Smooth muscle cell (in vitro differentiated cells): ENCODE results near the gene TDRD15. TPM values are rescaled to one million over a fixed set of nuclear protein-coding genes. Genes with fewer than 3 reads are reported as not detected.
"Not testable (repeated sequence)": the region's sequence is repeated elsewhere in the genome, so short reads cannot be mapped to it uniquely, and the experiment has no call there.

ENCODE experiments used
- DNase-seq: peaks from one replicate; lab custom pipeline; 2025; ENCODE audit not compliant: unreplicated experiment; lab: John Stamatoyannopoulos, UW
- H2AFZ ChIP-seq: fragments of 200-600 bp; sonication (generic); 2 replicates; pipeline ENCODE4 v1.6.0; 2016; ENCODE audit warnings: antibody characterized with exemption, low read depth, mild to moderate bottlenecking
- H3F3A ChIP-seq: fragments of 200-600 bp; sonication (generic); 2 replicates; pipeline ENCODE4 v1.6.0; 2017; ENCODE audit warnings: antibody characterized with exemption, low read depth
- H3K27ac ChIP-seq: fragments of 200-600 bp; sonication (generic); 2 replicates; pipeline ENCODE4 v1.5.1; 2016; ENCODE audit warnings: low read depth, mild to moderate bottlenecking
- H3K27me3 ChIP-seq: fragments of 200-600 bp; sonication (generic); 2 replicates; pipeline ENCODE4 v1.6.1; 2016; ENCODE audit warnings: low read depth, mild to moderate bottlenecking
- H3K36me3 ChIP-seq: fragments of 200-600 bp; sonication (generic); 2 replicates; pipeline ENCODE4 v1.5.1; 2016; ENCODE audit warnings: low read depth
- H3K4me1 ChIP-seq: fragments of 200-600 bp; sonication (generic); 2 replicates; pipeline ENCODE4 v1.5.1; 2016; ENCODE audit warnings: low read depth
- H3K4me2 ChIP-seq: fragments of 200-600 bp; sonication (generic); 2 replicates; pipeline ENCODE4 v1.6.0; 2016; ENCODE audit warnings: mild to moderate bottlenecking
- H3K4me3 ChIP-seq: fragments of 200-600 bp; sonication (generic); 2 replicates; pipeline ENCODE4 v1.5.1; 2016; ENCODE audit warnings: mild to moderate bottlenecking
- H3K79me2 ChIP-seq: fragments of 200-600 bp; sonication (generic); 2 replicates; pipeline ENCODE4 v1.6.0; 2016; ENCODE audit warnings: low read depth, mild to moderate bottlenecking
- H3K9ac ChIP-seq: fragments of 200-600 bp; sonication (generic); 2 replicates; pipeline ENCODE4 v1.6.0; 2016; ENCODE audit warnings: low read depth
- H3K9me3 ChIP-seq: fragments of 200-600 bp; sonication (generic); replicated peaks from 2 replicates; pipeline ENCODE4 v1.5.1; 2016; ENCODE audit warnings: low read depth
- H4K20me1 ChIP-seq: fragments of 200-600 bp; sonication (generic); 2 replicates; pipeline ENCODE4 v1.6.0; 2016; ENCODE audit warnings: low read depth
- WGBS: methylation state at CpG from one replicate; pipeline ENCODE4 v1.1.7; 2016; ENCODE audit warnings: low lambda C conversion rate; 5-methylcytosine and 5-hydroxymethylcytosine counted together
- polyA plus RNA-seq: library from polyadenylated mRNA; unstranded; fragments of >200 nt; fragmentation: Nextera tagmentation; extraction: Ambion mirVana; gene quantifications from 2 replicates; pipeline ENCODE4 v1.2.1, GENCODE V29; 2016
- total RNA-seq: library from RNA; depleted of rRNA; stranded (reverse); fragments of >200 nt; gene quantifications from 2 replicates; pipeline ENCODE4 v1.2.3, GENCODE V29; 2014
- TF ChIP-seq, protein P1 (sequence below): fragments of 200-600 bp; sonication (generic); IDR thresholded peaks from 2 replicates; pipeline ENCODE4 v1.5.1; 2017; ENCODE audit warnings: borderline replicate concordance, mild to moderate bottlenecking, antibody characterized with exemption; ENCODE audit not compliant: insufficient read depth, poor library complexity, severe bottlenecking

TDRD15 gene
- total and polyA plus RNA-seq, 2 experiments from 2014 or later, result not detected

DNA sequence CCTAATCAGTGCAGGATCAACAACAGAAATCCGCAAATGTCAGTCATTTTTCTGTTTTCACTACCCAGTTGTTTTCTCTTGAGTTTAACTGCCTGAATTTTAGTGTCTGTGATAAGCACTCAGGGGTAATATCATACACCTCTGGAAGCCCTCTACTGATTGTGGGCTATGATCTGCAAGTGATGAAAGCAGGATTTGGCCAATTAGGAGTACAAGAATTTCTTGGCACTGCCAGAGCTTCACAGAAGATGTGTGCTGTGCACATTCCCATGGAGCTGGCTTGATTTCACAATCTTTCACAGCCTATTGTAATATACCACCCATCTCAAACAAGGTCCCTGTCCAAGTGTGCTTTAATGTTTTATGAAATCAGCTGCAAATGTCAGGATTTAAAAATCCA lies 27.3 kb upstream of the TDRD15 start:
- H3K27ac ChIP-seq, result no peak overlapping the region
- no peak overlapping the region for H3K9ac ChIP-seq
- DNase-seq, result no peak
- H3K27me3 ChIP-seq, result no peaks in the 10 kb centered on the region
- no peak overlapping the region for H2AFZ ChIP-seq
- no peaks in the 10 kb centered on the region for H4K20me1 ChIP-seq
- WGBS, result 93% methylated on average over 1 of the region's 1 CpG
- H3K4me1 ChIP-seq, result no peaks in the 10 kb centered on the region
- H3K9me3 ChIP-seq, result no peaks in the 10 kb centered on the region
- H3K36me3 ChIP-seq, result no peaks in the 10 kb centered on the region
- no peaks in the 10 kb centered on the region for H3F3A ChIP-seq
- H3K79me2 ChIP-seq, result no peaks in the 10 kb centered on the region
- TF ChIP-seq, protein P1, sequence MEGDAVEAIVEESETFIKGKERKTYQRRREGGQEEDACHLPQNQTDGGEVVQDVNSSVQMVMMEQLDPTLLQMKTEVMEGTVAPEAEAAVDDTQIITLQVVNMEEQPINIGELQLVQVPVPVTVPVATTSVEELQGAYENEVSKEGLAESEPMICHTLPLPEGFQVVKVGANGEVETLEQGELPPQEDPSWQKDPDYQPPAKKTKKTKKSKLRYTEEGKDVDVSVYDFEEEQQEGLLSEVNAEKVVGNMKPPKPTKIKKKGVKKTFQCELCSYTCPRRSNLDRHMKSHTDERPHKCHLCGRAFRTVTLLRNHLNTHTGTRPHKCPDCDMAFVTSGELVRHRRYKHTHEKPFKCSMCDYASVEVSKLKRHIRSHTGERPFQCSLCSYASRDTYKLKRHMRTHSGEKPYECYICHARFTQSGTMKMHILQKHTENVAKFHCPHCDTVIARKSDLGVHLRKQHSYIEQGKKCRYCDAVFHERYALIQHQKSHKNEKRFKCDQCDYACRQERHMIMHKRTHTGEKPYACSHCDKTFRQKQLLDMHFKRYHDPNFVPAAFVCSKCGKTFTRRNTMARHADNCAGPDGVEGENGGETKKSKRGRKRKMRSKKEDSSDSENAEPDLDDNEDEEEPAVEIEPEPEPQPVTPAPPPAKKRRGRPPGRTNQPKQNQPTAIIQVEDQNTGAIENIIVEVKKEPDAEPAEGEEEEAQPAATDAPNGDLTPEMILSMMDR, result no peak
- no peak overlapping the region for H3K4me2 ChIP-seq
- H3K4me3 ChIP-seq, result no peak overlapping the region

DNA sequence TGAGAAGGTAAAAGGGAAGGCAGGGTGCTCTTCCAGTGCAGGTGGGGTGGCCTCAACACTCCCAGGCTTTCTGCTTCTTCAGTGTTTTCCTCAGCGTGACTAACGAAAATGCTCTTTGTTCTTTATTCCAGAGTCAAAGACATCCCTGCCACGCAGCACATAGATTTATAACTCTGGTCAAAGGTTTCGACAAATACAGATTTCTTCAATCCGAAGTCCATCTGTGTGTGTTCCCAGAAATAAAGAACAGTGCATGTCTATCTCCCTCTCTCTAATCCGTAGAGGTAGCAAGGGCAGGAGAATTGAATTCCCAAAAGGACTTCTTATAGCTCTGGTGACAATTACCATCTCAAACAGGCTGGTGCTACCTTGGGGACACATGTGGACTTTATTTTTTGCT lies 26.4 kb upstream of the TDRD15 start:
- H3F3A ChIP-seq, result no peaks in the 10 kb centered on the region
- no peaks in the 10 kb centered on the region for H3K27me3 ChIP-seq
- TF ChIP-seq, protein P1, result no peak
- H3K36me3 ChIP-seq, result no peaks in the 10 kb centered on the region
- no peak for DNase-seq
- no peaks in the 10 kb centered on the region for H3K4me1 ChIP-seq
- no peak overlapping the region for H3K4me2 ChIP-seq
- no peak overlapping the region for H3K4me3 ChIP-seq
- WGBS, result 91% methylated on average over 6 of the region's 6 CpGs
- no peaks in the 10 kb centered on the region for H3K9me3 ChIP-seq
- H3K27ac ChIP-seq, result no peak overlapping the region
- H2AFZ ChIP-seq, result no peak overlapping the region
- no peaks in the 10 kb centered on the region for H4K20me1 ChIP-seq
- no peaks in the 10 kb centered on the region for H3K79me2 ChIP-seq
- no peak overlapping the region for H3K9ac ChIP-seq

DNA sequence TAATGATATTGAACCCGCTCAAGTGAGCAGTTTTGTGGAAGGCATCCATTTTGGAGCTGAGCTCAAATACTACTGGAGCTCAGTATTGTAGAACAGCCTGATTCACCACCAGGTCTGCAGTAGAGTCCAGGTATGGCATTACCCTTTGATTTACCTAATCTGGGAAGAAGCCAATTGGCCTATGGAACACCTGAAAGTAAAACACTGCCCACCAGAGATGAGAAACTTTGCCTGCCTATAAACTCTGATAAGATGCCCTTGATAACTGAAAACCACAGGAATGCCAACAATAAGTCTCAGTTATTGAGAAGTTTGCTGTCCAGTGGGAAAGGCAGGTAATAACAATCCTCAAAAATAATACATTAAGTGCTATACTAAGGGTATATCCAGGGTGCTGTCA lies 25.5 kb upstream of the TDRD15 start:
- Histone ChIP-seq H3K27me3 (no peaks in the 10 kb centered on the region), H3K27ac (no peak overlapping the region), H3K9me3 (no peaks in the 10 kb centered on the region), H3K4me1 (no peaks in the 10 kb centered on the region), H2AFZ (no peak overlapping the region), H3K36me3 (no peaks in the 10 kb centered on the region), H3K79me2 (no peaks in the 10 kb centered on the region), H4K20me1 (no peaks in the 10 kb centered on the region), H3K4me2 (no peak overlapping the region), H3F3A (no peaks in the 10 kb centered on the region), H3K4me3 (no peak overlapping the region), H3K9ac (no peak overlapping the region)
- TF ChIP-seq, protein P1, result no peak
- no peak for DNase-seq
- 86% methylated on average over 1 of the region's 1 CpG for WGBS

DNA sequence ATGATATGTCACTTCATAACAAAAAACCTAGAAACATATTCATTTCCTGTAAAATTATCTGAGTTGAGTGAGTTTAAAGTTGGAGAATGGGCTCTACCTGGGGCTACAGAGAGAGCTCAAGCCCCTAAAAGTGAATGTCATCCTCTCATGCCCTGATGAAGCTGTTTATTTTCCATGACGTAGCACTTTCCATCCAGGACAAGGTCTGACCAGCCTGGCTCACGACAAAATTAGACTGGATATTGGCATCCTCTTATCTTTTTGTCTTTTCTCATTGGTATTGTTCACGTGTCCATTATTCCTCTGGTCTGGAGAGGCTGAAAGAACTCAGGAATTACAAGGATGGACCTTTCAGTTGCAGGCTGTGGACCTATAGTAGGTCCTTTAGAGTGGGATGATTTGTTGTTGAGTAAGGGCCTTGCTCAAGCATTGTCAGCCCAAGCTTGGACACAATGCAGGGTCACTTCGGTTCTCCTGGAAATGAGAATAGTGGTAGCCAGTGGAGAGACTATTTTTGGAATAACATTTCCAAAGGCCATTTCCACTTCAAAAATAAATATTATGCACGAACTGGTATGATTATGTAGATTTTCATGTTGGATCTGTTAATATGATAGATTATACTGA lies 24.4 kb upstream of the TDRD15 start:
- Histone ChIP-seq H3K4me1 (no peaks in the 10 kb centered on the region), H3K9ac (no peak overlapping the region), H3K27me3 (no peaks in the 10 kb centered on the region), H4K20me1 (no peaks in the 10 kb centered on the region), H3K4me2 (no peak overlapping the region), H2AFZ (no peak overlapping the region), H3K9me3 (no peaks in the 10 kb centered on the region), H3K4me3 (no peak overlapping the region), H3K27ac (no peak overlapping the region), H3F3A (no peaks in the 10 kb centered on the region), H3K79me2 (no peaks in the 10 kb centered on the region), H3K36me3 (no peaks in the 10 kb centered on the region)
- WGBS, result 80% methylated on average over 5 of the region's 5 CpGs
- no peak for DNase-seq
- TF ChIP-seq, protein P1, result no peak

DNA sequence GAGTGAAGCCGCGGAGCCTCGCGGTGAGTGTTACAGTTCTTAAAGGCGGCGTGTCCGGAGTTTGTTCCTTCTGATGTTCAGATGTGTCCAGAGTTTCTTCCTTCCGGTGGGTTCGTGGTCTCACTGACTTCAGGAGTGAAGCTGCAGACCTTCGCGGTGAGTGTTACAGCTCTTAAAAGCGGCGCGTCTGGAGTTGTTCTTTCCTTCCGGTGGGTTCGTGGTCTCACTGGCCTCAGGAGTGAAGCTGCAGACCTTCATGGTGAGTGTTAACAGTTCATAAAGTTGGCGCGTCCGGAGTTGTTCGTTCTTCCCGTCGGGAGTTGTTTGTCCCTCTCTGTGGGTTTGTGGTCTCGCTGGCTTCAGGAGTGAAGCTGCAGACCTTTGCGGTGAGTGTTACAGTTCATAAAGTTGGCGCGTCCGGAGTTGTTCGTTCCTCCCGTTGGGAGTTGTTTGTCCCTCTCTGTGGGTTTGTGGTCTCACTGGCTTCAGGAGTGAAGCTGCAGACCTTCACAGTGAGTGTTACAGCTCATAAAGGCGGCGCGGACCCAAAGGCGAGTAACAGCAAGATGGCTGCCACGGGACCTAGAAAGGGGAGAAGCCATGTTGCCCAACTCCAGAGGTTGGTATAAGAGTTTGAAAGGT lies 22.1 kb upstream of the TDRD15 start:
- not testable (repeated sequence) for H3K4me1 ChIP-seq, H3K27me3 ChIP-seq, H3K27ac ChIP-seq, H4K20me1 ChIP-seq, H3K9ac ChIP-seq, H3K36me3 ChIP-seq, DNase-seq, H3K4me3 ChIP-seq, H3K79me2 ChIP-seq, H3F3A ChIP-seq, H3K4me2 ChIP-seq, H2AFZ ChIP-seq, H3K9me3 ChIP-seq
- 95% methylated on average over 34 of the region's 34 CpGs for WGBS
